AG09309 (cell line): ENCODE measurements around the gene EXOC6B.
"Not testable (repeated sequence)": the region's sequence is repeated elsewhere in the genome, so short reads cannot be mapped to it uniquely, and the experiment has no call there.

ENCODE experiments used
- DNase-seq: peaks from one replicate; pipeline ENCODE4 v3.0.0-alpha.2; 2010; ENCODE audit warnings: low read depth
- H3K4me3 ChIP-seq: 2 replicates; pipeline ENCODE4 v1.5.1; 2011; ENCODE audit warnings: mild to moderate bottlenecking, low read depth, low read length, moderate library complexity; ENCODE audit not compliant: control insufficient read depth
- TF ChIP-seq, protein P1 (sequence below): IDR thresholded peaks from 2 replicates; pipeline ENCODE4 v1.5.1; 2011; ENCODE audit warnings: mild to moderate bottlenecking, low read depth, low read length, inconsistent platforms; ENCODE audit not compliant: insufficient read depth, control insufficient read depth; ENCODE audit errors: missing control alignments

Gene EXOC6B

DNA sequence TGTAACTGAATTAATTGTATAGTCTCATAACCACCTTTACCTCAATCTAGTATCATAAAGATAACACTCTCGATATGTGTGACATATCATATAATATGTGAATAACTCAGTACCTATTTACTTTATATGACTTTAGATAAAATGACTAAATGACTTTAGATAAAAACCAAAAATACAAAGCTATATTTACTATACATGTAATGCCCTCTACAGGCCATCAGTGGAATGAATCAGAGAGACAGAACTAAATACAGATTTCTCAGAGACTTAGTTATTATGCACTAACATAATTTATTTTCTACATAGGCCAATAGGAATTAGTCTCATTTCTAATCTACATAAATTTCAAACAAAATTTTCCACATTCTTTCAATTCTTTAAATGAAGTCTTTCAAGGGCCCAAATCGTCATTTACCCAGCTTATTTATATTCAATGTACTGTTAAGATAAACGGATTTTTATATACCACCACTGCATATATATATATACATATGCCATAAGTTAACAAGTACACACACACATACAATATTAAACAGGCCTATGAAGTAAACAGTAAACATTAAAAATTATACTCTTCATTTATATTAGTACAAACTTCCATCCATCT, 219.9 kb downstream of the EXOC6B start:
- DNase-seq: no peak
- TF ChIP-seq, protein P1, sequence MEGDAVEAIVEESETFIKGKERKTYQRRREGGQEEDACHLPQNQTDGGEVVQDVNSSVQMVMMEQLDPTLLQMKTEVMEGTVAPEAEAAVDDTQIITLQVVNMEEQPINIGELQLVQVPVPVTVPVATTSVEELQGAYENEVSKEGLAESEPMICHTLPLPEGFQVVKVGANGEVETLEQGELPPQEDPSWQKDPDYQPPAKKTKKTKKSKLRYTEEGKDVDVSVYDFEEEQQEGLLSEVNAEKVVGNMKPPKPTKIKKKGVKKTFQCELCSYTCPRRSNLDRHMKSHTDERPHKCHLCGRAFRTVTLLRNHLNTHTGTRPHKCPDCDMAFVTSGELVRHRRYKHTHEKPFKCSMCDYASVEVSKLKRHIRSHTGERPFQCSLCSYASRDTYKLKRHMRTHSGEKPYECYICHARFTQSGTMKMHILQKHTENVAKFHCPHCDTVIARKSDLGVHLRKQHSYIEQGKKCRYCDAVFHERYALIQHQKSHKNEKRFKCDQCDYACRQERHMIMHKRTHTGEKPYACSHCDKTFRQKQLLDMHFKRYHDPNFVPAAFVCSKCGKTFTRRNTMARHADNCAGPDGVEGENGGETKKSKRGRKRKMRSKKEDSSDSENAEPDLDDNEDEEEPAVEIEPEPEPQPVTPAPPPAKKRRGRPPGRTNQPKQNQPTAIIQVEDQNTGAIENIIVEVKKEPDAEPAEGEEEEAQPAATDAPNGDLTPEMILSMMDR: peak; percentile 54
- H3K4me3 ChIP-seq: no peak overlapping the region

DNA sequence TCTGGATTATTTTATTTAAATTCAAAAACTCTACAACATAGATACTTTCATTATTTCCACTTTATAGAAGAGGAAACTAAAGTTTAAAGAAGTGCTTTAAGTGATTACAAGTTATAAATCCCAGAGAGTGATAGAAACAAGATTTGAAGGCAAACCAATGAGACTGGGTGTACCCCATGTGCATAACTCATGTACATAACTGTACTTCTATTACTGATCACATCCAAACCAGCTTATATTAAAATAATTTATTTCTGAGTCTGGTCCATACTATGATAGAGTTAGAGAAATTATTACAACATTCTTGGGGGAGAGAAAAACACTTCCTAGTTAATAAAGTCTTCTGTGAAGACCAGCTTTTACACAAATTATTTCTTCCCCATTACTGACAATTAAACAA, 221.4 kb downstream of the EXOC6B start:
- TF ChIP-seq, protein P1: no peak
- no peak for DNase-seq
- no peak overlapping the region for H3K4me3 ChIP-seq

DNA sequence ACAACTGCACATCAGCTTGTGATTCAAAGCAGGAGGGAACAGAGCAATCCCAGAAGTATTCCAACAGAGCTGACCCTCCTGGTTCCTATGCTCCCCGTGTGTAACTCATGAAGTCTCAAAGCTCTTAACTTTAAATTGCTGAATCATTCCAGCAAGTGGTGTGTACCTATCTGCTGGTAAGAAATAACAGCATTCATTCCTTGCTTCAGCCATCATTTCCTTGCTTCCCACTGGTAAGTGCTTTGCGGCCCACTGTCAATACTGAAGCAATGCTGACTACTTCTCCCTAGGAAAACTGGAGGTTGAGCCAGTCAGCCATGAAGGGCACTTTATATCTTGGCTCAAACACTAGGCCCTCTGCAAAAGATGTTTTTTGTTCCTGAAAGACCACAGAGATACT, 222.4 kb downstream of the EXOC6B start:
- no peak for DNase-seq
- TF ChIP-seq, protein P1: no peak
- no peak overlapping the region for H3K4me3 ChIP-seq

DNA sequence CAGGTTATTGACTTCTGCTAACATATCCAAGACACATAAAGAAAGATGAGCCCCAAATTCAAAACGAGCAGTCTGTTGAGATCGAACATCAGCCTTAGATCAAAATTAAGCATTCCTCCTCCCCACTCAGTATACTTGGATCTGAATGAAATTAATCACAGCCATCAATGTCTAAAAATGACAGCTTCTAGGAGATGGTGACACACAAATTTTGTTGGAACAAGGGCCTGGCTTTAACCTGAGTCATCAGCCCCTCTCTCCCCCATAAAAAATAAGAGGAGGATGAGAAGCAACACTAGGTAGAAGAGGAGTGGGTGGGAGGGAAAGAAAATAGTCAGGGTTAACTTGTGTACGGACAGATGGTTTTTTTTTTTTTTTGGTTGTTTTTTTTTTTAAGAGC, 223.1 kb downstream of the EXOC6B start:
- DNase-seq: no peak
- H3K4me3 ChIP-seq: no peak overlapping the region
- TF ChIP-seq, protein P1: no peak

DNA sequence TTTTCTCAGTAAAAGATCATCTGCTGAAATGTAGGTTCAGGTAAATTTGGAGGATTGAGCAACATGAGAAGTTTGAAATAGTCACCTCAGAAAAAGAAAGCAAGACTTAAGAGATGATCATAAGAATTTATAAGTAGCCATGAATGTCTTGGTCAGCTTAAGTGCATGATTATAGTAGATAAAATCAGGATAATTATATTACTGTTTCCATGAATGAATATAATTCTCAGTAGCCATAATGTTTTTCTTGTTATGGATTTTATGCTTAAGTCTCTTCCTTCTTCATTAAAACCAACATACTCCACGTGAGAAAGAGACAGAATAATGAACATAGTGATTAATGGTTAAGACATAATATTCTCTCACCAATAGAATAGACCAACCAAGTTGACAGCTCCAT, 223.7 kb downstream of the EXOC6B start:
- TF ChIP-seq, protein P1: no peak
- DNase-seq: no peak
- H3K4me3 ChIP-seq: no peak overlapping the region

DNA sequence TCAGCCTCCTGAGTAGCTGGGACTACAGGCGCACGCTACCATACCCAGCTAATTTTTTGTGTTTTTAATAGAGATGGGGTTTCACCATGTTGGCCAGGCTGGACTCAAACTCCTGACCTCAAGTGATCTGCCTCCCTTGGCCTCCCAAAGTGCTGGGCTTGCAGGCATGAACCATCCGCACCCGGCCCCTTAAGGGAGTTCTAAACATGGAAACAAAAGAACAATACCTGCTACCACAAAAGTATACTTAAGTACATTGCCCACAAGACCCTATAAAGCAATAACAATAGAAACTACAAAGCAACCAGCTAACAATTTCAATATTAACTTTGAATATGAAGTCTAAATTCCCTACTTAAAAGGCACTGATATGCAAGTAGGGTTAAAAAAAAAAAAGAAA, 242.0 kb downstream of the EXOC6B start:
- not testable (repeated sequence) for H3K4me3 ChIP-seq

DNA sequence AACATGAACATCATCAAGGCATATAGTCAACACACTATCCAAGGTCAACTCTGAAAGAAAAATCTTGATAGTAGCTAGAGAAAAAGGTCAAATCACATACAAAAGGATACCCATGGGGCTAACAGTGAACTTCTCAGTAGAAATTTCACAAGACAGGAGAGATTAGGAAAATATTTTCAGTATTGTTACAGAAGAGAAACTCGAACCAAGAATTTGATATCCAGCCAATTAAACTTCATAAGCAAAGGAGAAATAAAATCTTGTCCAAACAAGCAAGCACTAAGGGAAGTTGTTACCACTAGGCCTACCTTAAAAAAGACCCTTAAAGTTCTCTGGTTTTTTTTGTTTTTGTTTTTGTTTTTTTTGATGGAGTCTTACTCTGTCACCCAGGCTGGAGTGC, 242.5 kb downstream of the EXOC6B start:
- TF ChIP-seq, protein P1: no peak
- H3K4me3 ChIP-seq: no peak overlapping the region
- DNase-seq: no peak

More for the DNA sequence above, 242.0 kb downstream of the EXOC6B start:
- not testable (repeated sequence) for DNase-seq
